Activated naive CD4-positive, alpha-beta T cell treated with anti-CD3 and anti-CD28 coated beads, Interleukin-2, amount 50 U/mL, for 72 hours (primary cell): Measurements from ENCODE around the gene ZNF486. TPM values are rescaled to one million over a fixed set of nuclear protein-coding genes. Genes with fewer than 3 reads are reported as not detected.
A peak's percentile ranks its signal among the peaks of the same experiment; 100 is the strongest.
"Not testable (repeated sequence)": the region's sequence is repeated elsewhere in the genome, so short reads cannot be mapped to it uniquely, and the experiment has no call there.

ENCODE experiments used
- ATAC-seq, 2 donors: fragments of 150-1000 bp; cut with Tn5 transposase; 2 replicates each; pipeline ENCODE4 v1.10.0; 2021; ENCODE audit warnings: mild to moderate bottlenecking in 2 of 2, moderate library complexity in 2 of 2
- DNase-seq, 2 donors: peaks; one replicate each; pipeline ENCODE4 v3.0.0; 2021 to 2022; ENCODE audit warnings: low spot score in 2 of 2
- H3K27ac Mint-ChIP-seq, 2 donors: one replicate each; pipeline ENCODE4 v1.8.0; 2022; ENCODE audit warnings: mild to moderate bottlenecking in 2 of 2, mixed read lengths in 2 of 2
- H3K36me3 Mint-ChIP-seq, 2 donors: one replicate each; pipeline ENCODE4 v1.8.0; 2022; ENCODE audit warnings: mixed read lengths in 2 of 2
- H3K9me3 Mint-ChIP-seq, 2 donors: one replicate each; pipeline ENCODE4 v1.8.0; 2022; ENCODE audit warnings: mixed read lengths in 2 of 2
- total RNA-seq, 2 donors: library from RNA; stranded (reverse); gene quantifications; one replicate each; pipeline ENCODE4 v1.2.3, GENCODE V29; 2022

ZNF486 gene
- total RNA-seq, 2 donors from 2014 or later, result 11.4 to 13.4 TPM

- ATAC-seq (no peak), DNase-seq (no peak)
- Mint-ChIP-seq H3K9me3 (peaks cover 0 to 7% of the 10 kb centered on the region in 2 donors), H3K36me3 (peaks cover 18 to 49% of the 10 kb centered on the region in 2 donors), H3K27ac (no peak overlapping the region)
Measured at GRCh38 chr19:20182222-20182785, 15.3 kb downstream of the ZNF486 start.

- DNase-seq (no peak), ATAC-seq (no peak)
- Mint-ChIP-seq H3K9me3 (peaks cover 0 to 4% of the 10 kb centered on the region in 2 donors), H3K27ac (no peak overlapping the region), H3K36me3 (peaks cover 23 to 60% of the 10 kb centered on the region in 2 donors)
Measured at GRCh38 chr19:20186174-20186573, 19.2 kb downstream of the ZNF486 start.

- Mint-ChIP-seq H3K9me3 (peaks cover 14 to 25% of the 10 kb centered on the region in 2 donors), H3K36me3 (peaks cover 45 to 73% of the 10 kb centered on the region in 2 donors), H3K27ac (no peak overlapping the region)
- ATAC-seq (no peak), DNase-seq (no peak)
Measured at GRCh38 chr19:20197747-20198146, 30.7 kb downstream of the ZNF486 start.

- no peak for DNase-seq
- Mint-ChIP-seq H3K9me3 (peaks cover 13 to 21% of the 10 kb centered on the region in 2 donors), H3K27ac (no peak overlapping the region), H3K36me3 (peaks cover 24 to 35% of the 10 kb centered on the region in 2 donors)
- no peak for ATAC-seq
Measured at GRCh38 chr19:20209051-20209450, 42.0 kb downstream of the ZNF486 start.

- ATAC-seq, H3K27ac Mint-ChIP-seq, DNase-seq: not testable (repeated sequence)
- H3K36me3 Mint-ChIP-seq, result peaks cover 32 to 41% of the 10 kb centered on the region in 2 donors
- H3K9me3 Mint-ChIP-seq, result peaks cover 5 to 15% of the 10 kb centered on the region in 2 donors
Measured at GRCh38 chr19:20214366-20214765, 47.4 kb downstream of the ZNF486 start.

GRCh38 chr19:20221605-20222004 is 54.6 kb downstream of the ZNF486 start:
- DNase-seq, ATAC-seq, H3K27ac Mint-ChIP-seq: not testable (repeated sequence)
- Mint-ChIP-seq H3K36me3 (peaks cover 22 to 35% of the 10 kb centered on the region in 2 donors), H3K9me3 (peaks cover 10 to 24% of the 10 kb centered on the region in 2 donors)

- DNase-seq (no peak), ATAC-seq (no peak)
- no peak overlapping the region for H3K27ac Mint-ChIP-seq
- peaks cover 25 to 28% of the 10 kb centered on the region in 2 donors for H3K9me3 Mint-ChIP-seq
- H3K36me3 Mint-ChIP-seq, result peaks cover 57 to 73% of the 10 kb centered on the region in 2 donors
Measured at GRCh38 chr19:20233105-20233504, 66.1 kb downstream of the ZNF486 start.

- Mint-ChIP-seq H3K36me3 (peaks cover 41 to 55% of the 10 kb centered on the region in 2 donors), H3K27ac (no peak overlapping the region), H3K9me3 (peaks cover 9 to 16% of the 10 kb centered on the region in 2 donors)
- ATAC-seq (no peak), DNase-seq (no peak)
Measured at GRCh38 chr19:20235156-20235555, 68.1 kb downstream of the ZNF486 start.

GRCh38 chr19:20237773-20238623 is 71.0 kb downstream of the ZNF486 start:
- H3K9me3 Mint-ChIP-seq, result peaks cover 4 to 6% of the 10 kb centered on the region in 2 donors
- ATAC-seq (peak; percentile 95 to 99), DNase-seq (peak; percentile 88 to 92)
- H3K36me3 Mint-ChIP-seq, result peaks cover 16 to 29% of the 10 kb centered on the region in 2 donors
- H3K27ac Mint-ChIP-seq, result peak overlapping the region; percentile 95 to 97

GRCh38 chr19:20243629-20244028 is 76.6 kb downstream of the ZNF486 start:
- Mint-ChIP-seq H3K27ac (no peak overlapping the region), H3K36me3 (no peaks in the 10 kb centered on the region), H3K9me3 (no peaks in the 10 kb centered on the region)
- ATAC-seq (no peak), DNase-seq (no peak)

- Mint-ChIP-seq H3K9me3 (no peaks in the 10 kb centered on the region), H3K36me3 (no peaks in the 10 kb centered on the region), H3K27ac (peak overlapping the region in 1 of 2 donors; percentile 7)
- ATAC-seq, result peak in 1 of 2 donors; percentile 18
- no peak for DNase-seq
Measured at GRCh38 chr19:20244356-20244755, 77.3 kb downstream of the ZNF486 start.

GRCh38 chr19:20245309-20245708 is 78.3 kb downstream of the ZNF486 start:
- Mint-ChIP-seq H3K9me3 (no peaks in the 10 kb centered on the region), H3K27ac (no peak overlapping the region), H3K36me3 (no peaks in the 10 kb centered on the region)
- ATAC-seq (no peak), DNase-seq (no peak)

- no peaks in the 10 kb centered on the region for H3K9me3 Mint-ChIP-seq
- DNase-seq, result no peak
Measured at GRCh38 chr19:20247016-20247683, 80.1 kb downstream of the ZNF486 start.

GRCh38 chr19:20248258-20248657 is 81.2 kb downstream of the ZNF486 start:
- not testable (repeated sequence) for H3K27ac Mint-ChIP-seq, H3K36me3 Mint-ChIP-seq, ATAC-seq, DNase-seq, H3K9me3 Mint-ChIP-seq

More at GRCh38 chr19:20247016-20247683, 80.1 kb downstream of the ZNF486 start:
- ATAC-seq, result peak in 1 of 2 donors; percentile 47
- Mint-ChIP-seq H3K27ac (no peak overlapping the region), H3K36me3 (no peaks in the 10 kb centered on the region)
